Activated gamma-delta T cell (primary cell): ENCODE data around the gene KATNB1.
A peak's percentile ranks its signal among the peaks of the same experiment; 100 is the strongest.
"Not testable (repeated sequence)": the region's sequence is repeated elsewhere in the genome, so short reads cannot be mapped to it uniquely, and the experiment has no call there.

ENCODE experiments used
- DNase-seq: peaks from one replicate; lab custom pipeline; 2025; lab: John Stamatoyannopoulos, UW

The KATNB1 gene

DNA sequence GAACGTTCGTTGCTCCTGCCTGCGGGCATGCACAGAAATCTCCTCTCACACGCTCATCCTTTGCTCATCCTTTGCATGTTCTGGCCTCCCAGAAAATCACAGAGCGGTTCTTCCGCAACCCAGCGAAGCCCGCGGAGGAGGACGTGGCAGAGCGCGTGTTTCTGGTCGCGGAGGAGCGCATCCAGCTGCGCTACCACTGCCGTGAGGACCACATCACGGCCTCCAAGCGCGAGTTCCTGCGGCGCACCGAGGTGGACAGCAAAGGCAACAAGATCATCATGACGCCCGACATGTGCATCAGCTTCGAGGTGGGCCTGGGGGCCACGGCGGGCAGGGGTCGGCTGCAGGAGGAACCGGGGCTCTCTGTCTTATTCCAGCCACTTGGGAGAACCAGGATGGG is 9.6 kb upstream of the KATNB1 start:
- DNase-seq: no peak

DNA sequence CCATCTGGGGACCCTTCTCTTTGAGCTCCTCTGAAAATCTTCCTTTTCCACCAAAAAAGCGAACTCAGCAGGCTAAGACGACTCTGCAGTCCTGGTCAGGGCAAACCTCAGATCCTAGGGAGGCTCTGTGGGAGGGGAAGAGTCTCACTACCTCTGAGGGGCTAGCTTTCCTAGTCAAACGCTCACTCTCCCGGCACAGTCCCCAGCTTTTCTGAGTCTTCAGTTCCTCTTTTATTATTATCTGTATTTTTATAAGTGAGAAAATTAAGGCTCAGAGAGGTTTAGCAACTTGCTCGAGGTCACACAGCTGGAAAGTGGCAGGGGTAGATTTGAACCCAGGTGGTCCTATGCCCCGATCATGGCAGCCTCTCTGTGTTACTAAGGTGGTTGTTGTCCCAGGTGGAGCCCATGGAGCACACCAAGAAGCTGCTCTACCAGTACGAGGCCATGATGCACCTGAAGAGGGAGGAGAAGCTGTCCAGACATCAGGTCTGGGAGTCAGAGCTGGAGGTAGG is 9.1 kb upstream of the KATNB1 start:
- no peak for DNase-seq

DNA sequence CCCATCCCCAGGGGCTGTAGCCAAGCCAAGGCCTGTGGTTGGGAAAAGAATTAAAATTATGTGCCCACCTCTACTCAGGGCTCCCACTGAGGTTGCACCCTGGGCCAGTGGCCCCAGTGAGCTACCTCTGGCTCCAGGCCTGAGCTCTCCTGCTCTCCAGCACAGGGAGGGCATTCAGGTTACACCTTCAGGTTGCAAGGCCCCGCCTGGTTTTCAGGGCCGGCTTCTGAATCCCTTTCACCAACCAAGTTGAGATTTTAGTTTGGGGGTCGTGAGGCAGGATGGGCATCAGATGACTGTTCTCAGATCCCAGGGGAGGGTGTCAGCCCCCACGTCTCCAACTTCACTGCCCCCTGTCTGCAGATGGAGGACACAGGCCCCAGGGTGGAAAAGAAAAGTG is 8.0 kb upstream of the KATNB1 start:
- DNase-seq: no peak

DNA sequence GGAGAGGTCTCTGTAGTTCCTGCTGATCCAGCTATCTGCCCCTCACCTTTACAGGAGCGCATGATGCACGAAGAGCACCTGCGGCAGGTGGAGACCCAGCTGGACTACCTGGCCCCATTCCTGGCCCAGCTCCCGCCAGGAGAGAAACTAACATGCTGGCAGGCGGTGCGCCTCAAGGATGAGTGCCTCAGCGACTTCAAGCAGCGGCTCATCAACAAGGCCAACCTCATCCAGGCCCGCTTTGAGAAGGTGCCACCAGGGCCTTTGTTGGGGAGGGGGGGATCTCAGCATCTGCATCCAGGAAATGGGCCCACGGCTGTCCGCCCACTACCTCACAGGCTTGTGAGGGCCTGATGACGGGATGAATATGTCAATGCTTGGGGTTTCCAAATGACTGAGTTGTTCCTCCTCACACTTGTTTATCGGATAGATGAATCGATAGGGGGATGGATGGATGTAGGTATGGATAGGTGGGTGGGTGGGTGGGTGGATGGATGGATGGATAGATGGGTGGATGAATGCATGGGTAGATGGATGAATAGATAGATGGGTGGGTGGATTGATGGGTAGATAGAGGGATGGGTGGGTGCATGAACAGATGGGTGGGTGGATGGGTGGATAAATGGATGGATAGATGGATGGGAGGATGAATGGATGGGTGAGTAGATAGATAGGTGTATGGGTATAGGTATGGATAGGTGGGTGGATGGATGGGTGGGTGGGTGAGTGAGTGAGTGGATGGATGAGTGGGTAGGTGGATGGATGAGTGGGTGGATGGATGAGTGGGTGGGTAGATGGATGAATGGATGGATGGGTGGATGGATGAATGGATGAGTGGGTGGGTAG is 7.0 kb upstream of the KATNB1 start:
- DNase-seq: no peak

DNA sequence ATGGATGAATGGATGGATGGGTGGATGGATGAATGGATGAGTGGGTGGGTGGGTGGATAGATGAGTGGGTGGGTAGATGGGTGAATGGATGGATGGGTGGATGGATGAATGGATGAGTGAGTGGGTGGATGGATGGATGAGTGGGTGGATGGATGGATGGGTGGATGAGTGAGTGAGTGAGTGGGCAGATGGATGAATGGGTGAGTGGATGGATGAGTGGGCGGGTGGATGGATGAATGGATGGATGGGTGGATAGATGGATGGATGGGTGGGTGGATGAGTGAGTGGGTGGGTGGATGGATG is 6.4 kb upstream of the KATNB1 start:
- no peak for DNase-seq

DNA sequence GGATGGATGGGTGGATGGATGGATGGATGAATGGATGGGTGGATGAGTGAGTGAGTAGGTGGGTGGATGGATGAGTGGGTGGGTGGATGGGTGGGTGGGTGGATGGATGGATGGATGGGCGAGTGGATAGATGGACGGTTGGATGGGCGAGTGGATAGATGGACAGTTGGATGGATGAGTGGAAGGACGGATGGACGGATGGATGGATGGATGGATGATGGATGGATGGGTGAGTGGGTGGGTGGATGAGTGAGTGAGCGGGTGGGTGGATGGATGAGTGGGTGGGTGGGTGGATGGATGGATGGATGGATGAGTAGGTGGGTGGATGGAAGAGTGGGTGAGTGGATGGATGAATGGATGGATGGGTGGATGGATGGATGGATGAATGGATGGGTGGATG is 5.7 kb upstream of the KATNB1 start:
- not testable (repeated sequence) for DNase-seq

DNA sequence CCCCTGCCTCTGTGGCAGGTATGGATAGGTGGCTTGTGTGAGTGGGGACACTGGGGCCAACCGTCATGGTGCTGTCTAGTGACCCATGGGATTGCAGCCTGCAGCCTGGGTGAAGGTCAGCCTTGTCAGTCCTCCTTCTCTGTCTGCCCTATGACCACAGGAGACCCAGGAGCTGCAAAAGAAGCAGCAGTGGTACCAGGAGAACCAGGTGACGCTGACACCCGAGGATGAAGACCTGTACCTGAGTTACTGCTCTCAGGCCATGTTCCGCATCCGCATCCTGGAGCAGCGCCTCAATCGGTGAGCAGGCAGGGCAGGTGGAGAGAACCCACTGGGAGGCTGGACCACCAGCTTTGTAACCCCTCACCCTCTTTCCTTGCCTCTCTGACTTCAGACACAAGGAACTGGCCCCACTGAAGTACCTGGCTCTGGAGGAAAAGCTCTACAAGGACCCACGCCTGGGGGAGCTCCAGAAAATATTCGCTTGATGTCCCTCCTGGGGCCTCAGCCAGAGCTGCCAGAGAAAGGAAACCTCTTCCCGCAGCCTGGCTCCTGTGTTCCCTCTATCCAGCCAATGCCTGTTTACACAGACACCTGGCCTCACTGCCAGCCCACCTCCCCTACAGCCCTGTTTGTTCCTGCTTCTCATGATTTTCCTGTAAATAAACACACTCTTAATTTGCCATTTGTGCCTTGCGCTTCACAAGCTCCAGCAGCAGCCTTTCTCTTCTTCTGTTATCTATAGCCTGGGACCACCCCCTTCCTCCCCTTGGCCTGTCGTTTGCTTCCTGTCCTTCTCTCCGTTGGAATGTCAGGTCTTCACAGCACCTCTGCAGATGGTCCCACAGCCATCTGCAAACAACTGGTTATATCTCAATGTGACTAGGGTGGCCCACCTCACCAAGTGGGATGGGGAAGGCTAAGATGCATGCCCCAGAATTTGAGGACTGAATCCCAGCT is 4.5 kb upstream of the KATNB1 start:
- no peak for DNase-seq

DNA sequence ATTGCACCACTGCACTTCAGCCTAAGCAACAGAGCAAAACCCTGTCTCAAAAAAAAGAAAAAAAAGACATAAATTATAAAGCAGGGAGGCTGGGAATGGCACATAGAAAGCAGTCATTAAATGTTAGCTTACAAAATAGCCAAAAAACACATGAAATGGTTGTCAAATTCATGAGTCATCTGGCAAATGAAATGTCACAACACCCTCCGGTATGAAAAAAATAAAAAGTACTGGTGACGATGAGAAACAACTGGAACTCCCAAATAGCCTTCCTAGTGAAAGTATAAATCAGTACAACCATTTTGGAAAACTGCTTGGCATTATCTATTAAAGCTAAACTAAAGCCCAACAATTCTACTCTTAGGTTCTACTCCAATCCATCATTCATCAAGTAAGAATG is 3.5 kb upstream of the KATNB1 start:
- DNase-seq: no peak

DNA sequence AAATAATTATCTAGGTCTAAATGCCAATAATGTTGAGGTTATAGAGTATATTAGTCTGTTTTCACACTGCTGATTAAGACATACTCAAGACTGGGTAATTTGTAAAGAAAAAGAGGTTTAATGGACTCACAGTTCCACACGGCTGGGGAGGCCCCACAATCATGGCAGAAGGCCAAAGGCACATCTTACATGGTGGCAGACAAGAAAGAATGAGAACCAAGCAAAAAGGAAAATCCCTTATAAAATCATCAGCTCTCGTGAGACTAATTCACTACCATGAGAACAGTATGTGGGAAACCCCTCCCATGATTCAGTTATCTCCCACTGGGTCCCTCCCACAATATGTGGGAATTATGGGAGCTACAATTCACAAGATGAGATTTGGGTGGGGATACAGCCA is 2.9 kb upstream of the KATNB1 start:
- DNase-seq: no peak

DNA sequence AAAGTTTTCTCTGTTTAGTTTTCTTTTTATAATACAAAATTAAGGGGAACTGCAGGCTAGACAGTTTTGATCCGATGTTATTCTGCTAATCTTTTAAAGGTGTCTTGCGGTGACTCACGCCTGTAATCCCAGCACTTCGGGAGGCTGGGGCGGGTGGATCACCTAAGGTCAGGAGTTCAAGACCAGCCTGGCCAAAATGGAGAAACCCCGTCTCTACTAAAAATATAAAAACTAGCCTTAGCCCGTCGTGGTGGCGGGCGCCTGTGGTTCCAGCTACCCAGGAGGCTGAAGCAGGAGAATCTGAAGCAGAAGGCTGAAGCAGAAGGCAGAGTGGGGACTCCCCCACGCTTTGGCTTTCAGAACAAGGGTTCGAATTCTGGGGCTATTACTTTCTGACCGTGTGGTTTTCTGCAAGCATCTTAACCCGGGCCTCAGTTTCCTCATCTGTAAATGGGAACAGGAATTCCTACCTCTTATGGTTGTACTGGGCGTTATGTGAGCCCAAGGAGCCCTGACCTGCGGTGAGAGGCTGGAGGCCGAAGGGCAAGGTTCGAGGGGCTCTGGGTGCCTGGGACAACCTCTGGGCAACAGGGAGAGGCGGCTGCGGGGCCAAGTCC is 1.2 kb upstream of the KATNB1 start:
- no peak for DNase-seq

DNA sequence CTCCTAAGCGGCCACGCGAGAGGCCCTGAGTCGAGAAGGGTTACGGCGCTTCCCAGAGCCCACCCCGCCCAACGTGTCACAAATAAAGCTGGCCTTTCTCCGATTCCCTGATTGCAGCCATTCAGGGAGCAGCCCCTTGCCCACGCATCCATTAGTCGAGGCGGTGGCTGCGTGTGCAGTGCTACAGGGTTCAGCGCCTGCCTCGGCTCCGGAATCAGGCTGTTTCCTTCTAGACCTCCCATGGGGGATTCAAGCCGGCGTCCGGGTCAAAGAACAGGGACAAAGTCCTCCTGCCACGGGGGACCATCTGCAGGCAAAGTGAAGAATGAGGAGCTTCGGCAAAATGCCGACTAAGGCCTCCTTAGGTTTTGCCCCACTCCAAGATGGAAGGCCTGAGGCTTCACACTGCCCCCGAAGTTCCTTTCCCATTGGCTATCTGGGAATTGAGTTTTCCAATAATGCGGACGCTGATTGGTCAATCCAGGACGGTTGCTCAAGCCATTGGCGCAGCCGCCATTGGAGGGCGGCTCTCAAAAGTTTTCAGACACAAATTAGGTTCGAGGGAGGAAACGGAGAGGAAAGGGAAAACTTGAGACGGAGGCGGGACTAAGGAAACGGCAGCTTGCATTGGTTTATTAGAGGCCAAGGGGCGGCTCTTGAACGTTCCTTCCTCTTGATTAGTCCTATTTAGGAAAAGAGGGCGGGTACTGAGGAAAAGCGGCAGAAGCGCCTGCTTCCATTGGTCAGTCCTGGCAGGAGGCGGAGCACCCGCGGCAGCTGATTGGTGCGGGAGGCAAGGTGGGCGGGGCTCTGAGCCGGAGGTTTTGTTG is 430 bp upstream of the KATNB1 start:
- DNase-seq: peak; percentile 92

DNA sequence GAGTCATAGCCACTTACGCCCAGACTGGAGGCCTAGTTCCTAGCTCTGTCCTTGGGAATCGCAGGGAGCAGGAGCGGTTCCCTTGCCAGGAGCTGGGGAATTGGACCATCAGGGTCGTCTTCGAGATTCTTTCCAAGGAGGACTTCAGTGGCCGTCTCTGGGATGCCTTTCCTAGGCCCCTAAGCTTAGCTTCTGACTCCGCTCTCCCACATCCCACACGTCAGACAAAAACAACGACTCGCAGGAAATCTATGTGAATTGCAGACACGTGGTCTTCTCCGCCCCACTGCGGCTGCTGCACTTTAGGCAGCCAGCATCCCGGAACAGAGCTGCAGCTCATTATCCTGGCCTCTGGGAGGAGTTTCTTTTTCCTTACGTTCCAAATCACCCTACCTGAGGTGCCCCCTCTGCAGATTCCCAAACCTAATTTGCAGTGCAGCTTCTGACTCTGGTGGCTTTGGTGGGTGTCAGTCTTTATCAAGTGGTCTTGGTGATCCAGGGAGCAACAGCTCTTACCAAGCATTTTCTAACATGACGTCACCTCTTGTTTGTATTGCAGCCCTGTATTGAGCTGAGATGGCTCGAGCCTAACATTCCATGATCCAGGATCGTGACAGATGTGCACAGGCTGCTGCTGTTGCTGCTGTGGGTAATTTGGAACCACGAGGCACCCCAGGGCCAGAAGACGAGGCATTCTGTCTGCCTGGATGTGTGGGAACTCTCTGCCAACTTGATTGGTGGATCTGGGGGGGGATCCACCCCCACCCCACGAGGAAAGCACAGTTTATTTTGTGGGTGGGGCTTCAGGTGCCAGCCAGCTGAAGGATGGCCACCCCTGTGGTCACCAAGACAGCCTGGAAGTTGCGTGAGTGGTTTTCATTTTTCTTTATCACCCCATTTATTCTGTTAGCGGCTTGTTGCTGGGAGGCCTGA is 1.1 kb downstream of the KATNB1 start:
- DNase-seq: no peak

DNA sequence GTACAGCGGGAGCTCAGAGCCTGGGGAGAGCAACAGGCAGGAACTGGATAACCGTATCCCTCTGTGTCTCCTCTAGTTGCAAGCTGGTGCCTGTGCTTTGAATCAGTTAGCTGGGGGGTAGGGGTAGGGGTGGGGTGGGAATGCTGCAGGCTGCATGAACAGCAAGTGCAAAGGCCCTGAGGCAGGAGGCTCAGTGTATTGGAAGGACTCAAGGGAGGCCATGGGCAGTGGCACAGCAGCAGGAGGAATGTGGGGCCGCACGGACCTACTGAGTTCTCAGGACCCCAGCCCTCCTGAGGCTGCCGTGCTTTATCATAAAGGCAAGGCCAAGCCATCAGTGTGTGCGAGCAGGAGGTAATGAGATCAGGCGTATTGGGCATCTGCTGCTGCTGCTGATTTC is 3.3 kb downstream of the KATNB1 start:
- DNase-seq: no peak

DNA sequence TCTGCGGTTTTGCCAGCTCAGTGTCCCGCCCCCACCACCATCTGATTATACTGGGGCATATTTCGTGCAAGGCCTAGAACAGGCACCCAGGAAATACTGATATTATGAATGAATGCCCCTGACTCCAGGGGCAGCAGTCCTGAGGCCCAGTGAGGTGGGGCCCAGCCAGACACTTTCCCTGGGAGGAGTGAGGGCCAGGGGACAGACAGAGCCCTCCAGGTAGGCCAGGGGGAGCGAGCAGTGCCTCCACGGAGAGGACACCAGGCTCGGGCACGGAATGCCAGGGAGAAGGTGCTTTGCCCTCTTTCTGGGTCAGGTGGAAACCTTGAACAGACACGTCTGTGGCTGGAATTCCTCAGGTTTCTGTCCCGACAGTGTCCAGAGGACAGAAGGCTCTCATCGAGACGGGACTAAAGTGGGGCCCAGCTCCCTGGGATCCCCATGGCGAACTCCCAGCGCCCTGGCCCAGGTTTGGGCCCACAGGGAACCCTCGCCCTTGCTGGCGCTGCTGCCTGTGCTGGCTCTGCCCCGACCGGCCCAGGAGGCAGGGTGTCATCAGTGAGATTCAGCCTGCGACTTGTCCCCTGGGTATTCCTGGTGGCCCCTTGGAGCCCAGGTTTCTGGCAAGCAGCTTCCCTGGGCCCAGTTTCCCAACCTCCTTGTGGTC is 4.3 kb downstream of the KATNB1 start:
- no peak for DNase-seq

DNA sequence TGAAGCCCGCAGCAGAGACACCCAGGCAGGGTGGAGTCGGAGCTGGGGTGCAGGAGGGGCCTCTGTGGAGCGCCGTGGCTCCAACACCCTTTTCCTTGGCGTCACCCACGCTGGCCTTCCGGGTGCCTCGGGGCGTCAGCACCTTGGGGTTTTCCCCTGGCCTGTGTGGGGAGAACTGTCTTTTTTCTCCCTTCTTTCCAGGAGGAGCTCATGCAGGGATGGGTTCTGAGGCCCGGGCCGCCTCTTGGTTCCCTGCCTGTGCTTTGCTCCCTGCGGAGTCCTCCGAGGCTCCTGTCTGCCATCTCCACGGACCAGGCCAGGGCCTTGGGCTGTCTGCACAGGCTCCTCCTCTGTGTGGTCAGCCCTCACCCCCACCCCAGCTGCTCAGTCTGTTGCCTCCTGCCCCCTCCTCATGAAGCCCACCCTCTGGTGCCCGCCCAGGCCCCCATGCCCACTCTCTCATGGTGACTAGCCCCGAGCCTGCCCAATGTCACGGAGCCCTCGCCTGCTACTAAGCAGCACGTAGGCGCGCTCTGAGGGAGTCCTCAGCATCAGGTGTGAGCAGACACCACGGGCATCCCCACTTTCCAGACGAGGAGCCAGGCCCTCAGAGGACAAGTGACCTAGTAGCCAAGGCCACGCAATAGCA is 5.0 kb downstream of the KATNB1 start:
- no peak for DNase-seq

DNA sequence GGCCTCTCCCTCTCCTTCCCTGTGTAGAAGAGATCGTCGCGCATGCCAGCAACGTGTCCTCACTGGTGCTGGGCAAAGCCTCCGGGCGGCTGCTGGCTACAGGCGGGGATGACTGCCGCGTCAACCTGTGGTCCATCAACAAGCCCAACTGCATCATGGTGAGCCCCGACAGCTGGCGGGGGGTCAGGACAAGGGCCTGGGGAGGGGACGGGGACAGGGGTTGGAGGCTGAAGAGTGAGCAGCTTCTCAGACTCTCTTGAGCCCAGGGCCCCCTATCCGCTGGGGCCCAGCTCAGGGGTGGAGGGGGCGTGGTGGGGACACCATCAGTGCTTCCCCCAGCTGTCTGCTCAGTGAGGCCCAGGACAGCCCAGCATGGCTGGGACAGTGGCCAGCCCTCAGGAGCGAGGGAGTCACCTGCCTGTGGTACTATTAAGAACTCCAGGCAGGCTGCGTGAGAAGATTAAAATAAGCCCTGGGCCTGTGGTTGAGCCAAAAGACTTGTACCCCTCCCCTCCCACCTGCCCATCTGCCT is 6.2 kb downstream of the KATNB1 start:
- no peak for DNase-seq

DNA sequence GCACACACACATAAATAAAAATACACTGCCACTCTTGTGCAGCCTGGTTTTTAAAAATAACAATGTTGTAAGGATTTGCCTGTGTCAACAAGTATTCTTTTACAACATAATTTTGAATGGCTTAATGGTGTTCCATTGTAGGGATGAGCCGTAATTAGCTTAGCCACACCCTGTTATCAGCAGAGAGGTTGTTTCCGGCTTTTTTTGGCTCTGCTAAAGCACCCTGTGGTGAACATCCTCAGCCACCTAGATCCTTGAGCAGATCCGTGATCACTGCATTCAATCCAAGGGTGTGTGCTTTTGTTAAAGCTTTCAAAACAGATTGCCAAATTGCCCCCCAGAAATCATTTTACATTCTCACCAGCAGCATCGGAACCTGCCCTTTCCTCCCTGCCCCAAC is 7.0 kb downstream of the KATNB1 start:
- DNase-seq: no peak

DNA sequence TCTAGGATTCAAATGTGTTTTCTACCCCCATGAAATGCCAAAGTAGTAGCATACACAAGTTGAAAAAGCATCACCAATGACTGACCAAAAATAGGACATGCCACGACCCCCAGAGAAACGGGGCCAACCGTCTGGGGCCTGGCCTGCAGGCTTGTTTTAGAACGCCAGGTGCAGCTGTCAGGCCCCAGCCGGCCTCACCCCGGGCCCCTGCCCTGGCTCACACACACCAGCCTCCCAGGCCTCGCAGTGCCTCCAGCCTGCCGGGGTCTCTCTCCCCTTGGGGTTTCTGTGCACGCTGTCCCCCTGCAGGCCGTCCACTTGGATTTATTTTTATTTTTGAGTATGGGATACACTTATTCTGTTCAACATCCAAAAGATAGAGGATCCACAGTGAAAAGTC is 7.9 kb downstream of the KATNB1 start:
- no peak for DNase-seq
